ENCODE data around the gene LCN6. TPM values are rescaled to one million over a fixed set of nuclear protein-coding genes. Genes with fewer than 3 reads are reported as not detected.

The LCN6 gene
- polyA plus RNA-seq, 1 donor (not counting 4 experiments of a cell fraction or from before 2014, with no cell fraction given) = not detected

GRCh38 chr9:136697821-136698526 is 50.4 kb downstream of the LCN6 start:
- dilution Hi-C loops (cut with MboI; ENCODE audit: extremely low pct_ligation_motif_present, low sequenced_read_pairs) = no loop called here
- no peaks in the 10 kb centered on the region for H3K79me2 ChIP-seq (ENCODE audit: control insufficient read depth, insufficient read depth, low read length)
- H3K27ac ChIP-seq (ENCODE audit: control insufficient read depth, insufficient read depth, low read length) = no peak overlapping the region
- no peak for DNase-seq (ENCODE audit: low read depth, low spot score)
- no peak for TF ChIP-seq CTCF (optimal IDR thresholded peaks at IDR 0.05 in 1 of 3, IDR thresholded peaks at IDR 0.05 in 1 of 3, conservative IDR thresholded peaks at IDR 0.05 in 1 of 3; ENCODE audit: extremely low read depth in 1 of 3, insufficient read depth in 2 of 3, low read length in 3 of 3)
- TF ChIP-seq EZH2 (IDR thresholded peaks at IDR 0.05; ENCODE audit: low read length) = no peak
- H2AFZ ChIP-seq (ENCODE audit: control insufficient read depth, low read length) = no peak overlapping the region
- no peaks in the 10 kb centered on the region for H3K9me3 ChIP-seq (ENCODE audit: control insufficient read depth, low read depth, low read length)
- H3K4me1 ChIP-seq (ENCODE audit: control insufficient read depth, extremely low read depth, insufficient read depth, low read length) = peaks cover 17% of the 10 kb centered on the region
- no peak overlapping the region for H3K4me2 ChIP-seq (ENCODE audit: control insufficient read depth, extremely low read depth, insufficient read depth, low read depth, low read length)
- no peaks in the 10 kb centered on the region for H3K9me1 ChIP-seq (ENCODE audit: control insufficient read depth, extremely low read depth, insufficient read depth, low read length)
- H3K36me3 ChIP-seq (ENCODE audit: control insufficient read depth in 2 of 2, extremely low read depth in 1 of 2, insufficient read depth in 2 of 2, low read length in 2 of 2) = no peaks in the 10 kb centered on the region
- no peak overlapping the region for H3K4me3 ChIP-seq (ENCODE audit: control insufficient read depth in 2 of 3, extremely low read depth in 1 of 3, insufficient read depth in 2 of 3, low read depth in 1 of 3, low read length in 3 of 3)
- FAIRE-seq = no peak
- H4K20me1 ChIP-seq (ENCODE audit: control insufficient read depth, extremely low read depth, insufficient read depth, low read length) = peaks cover 5% of the 10 kb centered on the region
- H3K27me3 ChIP-seq (ENCODE audit: control insufficient read depth, extremely low read depth, insufficient read depth, low read length) = peaks cover 24% of the 10 kb centered on the region
- no peak overlapping the region for H3K9ac ChIP-seq (ENCODE audit: control insufficient read depth, extremely low read depth, insufficient read depth, low read length)

- TF ChIP-seq CTCF (optimal IDR thresholded peaks at IDR 0.05 in 1 of 3, IDR thresholded peaks at IDR 0.05 in 1 of 3, conservative IDR thresholded peaks at IDR 0.05 in 1 of 3; ENCODE audit: extremely low read depth in 1 of 3, insufficient read depth in 2 of 3, low read length in 3 of 3) (no peak), EZH2 (IDR thresholded peaks at IDR 0.05; ENCODE audit: low read length) (no peak)
- no peaks in the 10 kb centered on the region for H3K36me3 ChIP-seq (ENCODE audit: control insufficient read depth in 2 of 2, extremely low read depth in 1 of 2, insufficient read depth in 2 of 2, low read length in 2 of 2)
- FAIRE-seq (no peak), DNase-seq (ENCODE audit: low read depth, low spot score) (peak; percentile 50)
- H2AFZ ChIP-seq (ENCODE audit: control insufficient read depth, low read length) = no peak overlapping the region
- no peak overlapping the region for H3K9ac ChIP-seq (ENCODE audit: control insufficient read depth, extremely low read depth, insufficient read depth, low read length)
- peaks cover 17% of the 10 kb centered on the region for H3K4me1 ChIP-seq (ENCODE audit: control insufficient read depth, extremely low read depth, insufficient read depth, low read length)
- H4K20me1 ChIP-seq (ENCODE audit: control insufficient read depth, extremely low read depth, insufficient read depth, low read length) = peaks cover 5% of the 10 kb centered on the region
- dilution Hi-C loops (cut with MboI; ENCODE audit: extremely low pct_ligation_motif_present, low sequenced_read_pairs) = no loop called here
- H3K4me3 ChIP-seq (ENCODE audit: control insufficient read depth in 2 of 3, extremely low read depth in 1 of 3, insufficient read depth in 2 of 3, low read depth in 1 of 3, low read length in 3 of 3) = no peak overlapping the region
- H3K4me2 ChIP-seq (ENCODE audit: control insufficient read depth, extremely low read depth, insufficient read depth, low read depth, low read length) = no peak overlapping the region
- H3K27ac ChIP-seq (ENCODE audit: control insufficient read depth, insufficient read depth, low read length) = no peak overlapping the region
- H3K27me3 ChIP-seq (ENCODE audit: control insufficient read depth, extremely low read depth, insufficient read depth, low read length) = peaks cover 24% of the 10 kb centered on the region
- H3K9me1 ChIP-seq (ENCODE audit: control insufficient read depth, extremely low read depth, insufficient read depth, low read length) = no peaks in the 10 kb centered on the region
- no peaks in the 10 kb centered on the region for H3K9me3 ChIP-seq (ENCODE audit: control insufficient read depth, low read depth, low read length)
- no peaks in the 10 kb centered on the region for H3K79me2 ChIP-seq (ENCODE audit: control insufficient read depth, insufficient read depth, low read length)
Measured at GRCh38 chr9:136697146-136697820, 51.0 kb downstream of the LCN6 start.
